ENCODE measurements around the gene MTRF1L.

- TF ChIP-seq CTCF (IDR thresholded peaks at IDR 0.05) (peak in 2 of 4 experiments; percentile 22 to 29), POLR2AphosphoS5 (IDR thresholded peaks at IDR 0.05) (no peak)
These were observed 49.5 kb downstream of the MTRF1L start for GRCh38 chr6:152952866-152953509.
